Loucy (cell line): ENCODE results near the gene FBXL13.
"Not testable (repeated sequence)": the region's sequence is repeated elsewhere in the genome, so short reads cannot be mapped to it uniquely, and the experiment has no call there.

ENCODE experiments used
- EZH2phosphoT487 ChIP-seq: fragments of 200-600 bp; IDR thresholded peaks from 2 replicates; pipeline ENCODE4 v1.6.1; 2018; ENCODE audit warnings: antibody characterized with exemption, mild to moderate bottlenecking, moderate library complexity, borderline replicate concordance
- TF ChIP-seq, protein P1 (sequence below): fragments of 200-600 bp; sonication (generic); conservative IDR thresholded peaks from 2 replicates; pipeline ENCODE4 v1.5.1; 2014; ENCODE audit warnings: mild to moderate bottlenecking, antibody characterized with exemption, low read length

DNA sequence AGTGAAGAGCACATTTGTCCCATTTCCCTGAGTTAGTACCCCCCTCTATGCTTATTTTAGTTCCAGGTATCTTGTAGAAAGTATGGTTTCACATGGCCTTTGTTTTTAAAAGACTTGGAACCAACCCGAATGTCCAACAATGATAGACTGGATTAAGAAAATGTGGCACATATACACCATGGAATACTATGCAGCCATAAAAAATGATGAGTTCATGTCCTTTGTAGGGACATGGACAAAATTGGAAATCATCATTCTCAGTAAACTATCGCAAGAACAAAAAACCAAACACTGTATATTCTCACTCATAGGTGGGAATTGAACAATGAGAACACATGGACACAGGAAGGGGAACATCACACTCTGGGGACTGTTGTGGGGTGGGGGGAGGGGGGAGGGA lies 21.0 kb upstream of the FBXL13 start:
- TF ChIP-seq, protein P1, sequence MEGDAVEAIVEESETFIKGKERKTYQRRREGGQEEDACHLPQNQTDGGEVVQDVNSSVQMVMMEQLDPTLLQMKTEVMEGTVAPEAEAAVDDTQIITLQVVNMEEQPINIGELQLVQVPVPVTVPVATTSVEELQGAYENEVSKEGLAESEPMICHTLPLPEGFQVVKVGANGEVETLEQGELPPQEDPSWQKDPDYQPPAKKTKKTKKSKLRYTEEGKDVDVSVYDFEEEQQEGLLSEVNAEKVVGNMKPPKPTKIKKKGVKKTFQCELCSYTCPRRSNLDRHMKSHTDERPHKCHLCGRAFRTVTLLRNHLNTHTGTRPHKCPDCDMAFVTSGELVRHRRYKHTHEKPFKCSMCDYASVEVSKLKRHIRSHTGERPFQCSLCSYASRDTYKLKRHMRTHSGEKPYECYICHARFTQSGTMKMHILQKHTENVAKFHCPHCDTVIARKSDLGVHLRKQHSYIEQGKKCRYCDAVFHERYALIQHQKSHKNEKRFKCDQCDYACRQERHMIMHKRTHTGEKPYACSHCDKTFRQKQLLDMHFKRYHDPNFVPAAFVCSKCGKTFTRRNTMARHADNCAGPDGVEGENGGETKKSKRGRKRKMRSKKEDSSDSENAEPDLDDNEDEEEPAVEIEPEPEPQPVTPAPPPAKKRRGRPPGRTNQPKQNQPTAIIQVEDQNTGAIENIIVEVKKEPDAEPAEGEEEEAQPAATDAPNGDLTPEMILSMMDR, result not testable (repeated sequence)
- not testable (repeated sequence) for TF ChIP-seq EZH2phosphoT487
